Measurements from ENCODE around the gene RAB44.

RAB44 gene

GRCh38 chr6:36730424-36731380 is 33.1 kb downstream of the RAB44 start:
- DNase-seq (ENCODE audit: low spot score) = no peak

DNA sequence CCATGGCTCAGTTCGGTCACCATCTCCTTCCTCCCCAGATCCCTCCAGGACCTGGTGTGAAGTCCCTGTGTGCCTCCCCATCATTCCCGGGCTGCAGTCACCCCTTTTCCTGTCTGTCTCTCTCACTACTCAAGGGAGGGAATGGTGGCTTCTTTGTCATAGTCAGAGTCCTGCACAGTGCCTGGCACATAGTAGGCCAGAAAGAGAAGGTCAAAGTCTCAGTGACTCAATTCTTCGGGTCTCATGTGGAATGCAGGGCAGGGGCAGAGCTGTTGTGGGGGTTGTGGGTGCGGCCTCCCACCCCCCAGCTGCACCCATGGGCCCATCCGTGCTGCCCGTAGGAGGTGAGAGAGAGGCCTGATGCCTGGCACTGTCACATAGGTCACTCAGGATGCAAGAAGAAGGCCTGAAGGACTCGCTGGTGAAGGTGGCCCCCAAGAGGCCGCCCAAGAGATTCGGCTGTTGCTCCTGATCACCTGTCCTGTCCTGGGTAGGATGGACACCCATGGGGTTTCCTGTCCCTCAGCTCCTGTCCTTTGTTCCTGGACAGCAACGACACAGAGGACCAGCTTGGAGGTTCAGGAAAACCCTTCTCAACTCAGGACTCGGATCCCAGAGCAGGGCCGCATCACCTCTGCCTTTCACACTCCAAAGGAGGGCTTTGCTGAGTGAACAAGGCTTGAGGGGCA is 34.1 kb downstream of the RAB44 start:
- no peak for DNase-seq (ENCODE audit: low spot score)

DNA sequence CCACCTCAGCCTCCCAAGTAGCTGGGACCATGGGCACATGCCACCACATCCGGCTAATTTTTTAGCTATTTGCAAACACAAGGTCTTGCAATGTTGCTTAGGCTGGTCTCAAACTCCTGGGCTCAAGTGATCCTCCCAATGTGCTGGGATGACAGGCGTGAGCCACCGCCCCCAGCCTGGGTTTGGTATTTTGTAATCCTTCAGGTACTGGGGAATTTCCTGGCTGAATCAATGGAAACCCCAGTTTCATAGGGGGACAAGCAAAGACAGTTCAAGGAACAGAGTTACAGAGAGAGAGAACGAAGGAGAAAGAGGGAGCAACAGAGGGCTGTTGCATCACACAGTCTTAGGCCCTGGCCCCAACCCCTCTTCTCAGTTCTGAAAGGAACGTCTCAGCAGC is 35.7 kb downstream of the RAB44 start:
- no peak for DNase-seq (ENCODE audit: low spot score)

DNA sequence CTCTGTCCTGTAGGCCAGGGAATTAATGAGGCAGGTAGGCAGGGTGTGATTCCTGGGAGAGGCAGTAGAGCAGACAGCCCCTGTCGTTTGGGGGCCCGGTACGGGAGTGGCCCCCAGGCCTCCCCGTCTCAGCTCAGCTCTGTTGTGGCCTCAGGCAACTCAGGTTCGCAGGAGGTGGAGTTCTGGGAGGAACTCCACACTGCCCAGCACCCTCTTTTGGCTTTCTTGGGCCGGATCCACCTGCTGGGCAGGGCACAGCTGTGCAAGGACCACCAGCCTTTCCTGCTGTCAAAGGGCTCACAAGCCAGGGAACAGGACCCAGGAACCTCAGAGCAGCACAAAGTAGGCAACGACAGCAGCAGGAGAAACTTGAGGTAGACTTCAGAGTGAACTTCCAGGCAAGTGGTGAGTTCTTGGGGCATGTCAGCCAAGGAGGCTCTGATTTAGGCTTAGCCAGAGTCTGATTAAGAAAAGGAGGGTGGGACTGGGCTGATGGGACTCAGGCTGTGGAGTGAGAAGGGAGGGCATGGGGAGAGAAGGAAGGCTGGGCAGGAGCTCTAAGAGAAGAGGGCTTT is 36.9 kb downstream of the RAB44 start:
- DNase-seq (ENCODE audit: low spot score) = no peak

GRCh38 chr6:36735110-36736071 is 37.8 kb downstream of the RAB44 start:
- DNase-seq (ENCODE audit: low spot score) = no peak

DNA sequence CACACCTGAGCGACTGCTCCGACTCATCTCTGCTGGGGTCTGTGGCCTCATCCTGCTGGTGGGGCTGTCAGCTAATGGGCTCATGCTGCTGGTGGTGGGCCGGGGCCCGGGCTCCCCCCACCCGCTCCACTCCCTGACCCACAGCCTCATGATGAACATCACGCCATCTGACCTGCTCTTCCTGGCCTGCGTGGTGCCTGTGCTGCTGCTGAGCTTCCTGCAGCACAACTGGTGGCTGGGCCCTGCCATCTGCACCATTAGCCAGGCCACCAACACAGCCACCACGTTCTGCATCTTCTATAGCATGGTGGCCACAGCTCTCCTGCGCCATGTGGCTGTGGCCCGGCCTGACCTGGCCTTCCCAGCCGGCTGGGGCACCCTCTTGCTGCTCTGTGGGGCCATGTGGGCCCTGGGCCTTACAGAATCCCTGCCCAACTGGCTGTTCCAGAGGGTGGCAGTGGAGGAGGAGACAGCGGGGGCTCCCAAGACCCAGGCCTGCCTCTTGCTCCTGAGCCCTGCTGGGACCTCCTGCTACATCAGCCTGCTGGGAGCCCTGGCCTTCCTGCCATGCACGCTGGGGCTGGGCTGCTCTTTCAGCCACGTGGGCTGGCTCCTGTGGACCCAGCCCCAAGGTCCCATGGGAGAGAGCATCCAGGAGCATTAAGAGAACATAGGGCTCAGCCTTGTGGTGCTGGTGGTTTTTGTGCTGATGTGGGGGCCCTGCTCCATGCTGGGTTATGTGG is 39.6 kb downstream of the RAB44 start:
- DNase-seq (ENCODE audit: low spot score) = no peak

DNA sequence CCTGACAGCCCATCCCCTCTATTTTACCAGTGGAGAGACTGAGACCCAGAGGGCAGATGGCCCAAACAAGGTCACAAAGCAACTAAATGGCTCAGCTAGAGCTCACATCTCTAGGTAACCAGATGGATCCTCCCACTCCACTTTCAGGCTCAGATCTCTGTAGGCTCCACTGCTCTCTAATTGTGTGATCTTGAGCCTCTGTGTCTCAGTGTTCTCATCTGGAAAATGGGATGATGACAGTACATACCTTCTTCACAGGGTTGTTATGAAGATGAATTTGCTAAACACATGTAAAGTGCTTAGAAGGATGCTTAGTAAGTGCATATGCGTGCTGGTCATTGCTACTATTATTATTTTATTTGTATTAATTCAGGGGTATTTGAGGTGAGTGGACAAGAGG is 40.5 kb downstream of the RAB44 start:
- no peak for DNase-seq (ENCODE audit: low spot score)

- no peak for DNase-seq (ENCODE audit: low spot score)
Observed at GRCh38 chr6:36739947-36740817, 42.6 kb downstream of the RAB44 start.

- no peak for DNase-seq (ENCODE audit: low spot score)
Observed at GRCh38 chr6:36740818-36741179, 43.2 kb downstream of the RAB44 start.

DNA sequence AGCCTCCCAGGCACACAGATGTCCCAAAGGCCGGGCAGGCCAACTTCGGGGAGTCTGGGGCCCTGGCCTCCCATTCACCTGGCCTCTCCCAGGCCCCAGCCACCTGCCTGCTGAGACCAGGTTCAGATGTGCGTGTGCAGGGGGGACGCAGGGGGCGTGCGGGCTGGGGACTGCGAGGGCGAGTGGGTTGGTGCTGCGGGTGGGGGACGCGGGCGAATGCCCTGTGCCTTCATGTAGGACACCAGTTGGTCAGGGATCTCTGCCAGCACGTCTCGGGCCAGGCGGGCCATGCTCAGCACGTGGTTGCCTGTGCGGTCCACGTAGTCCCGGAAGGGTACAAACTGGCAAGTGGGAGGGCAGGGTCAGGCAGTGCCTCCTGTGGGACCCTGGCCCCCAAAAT is 44.5 kb downstream of the RAB44 start:
- DNase-seq (ENCODE audit: low spot score) = no peak

DNA sequence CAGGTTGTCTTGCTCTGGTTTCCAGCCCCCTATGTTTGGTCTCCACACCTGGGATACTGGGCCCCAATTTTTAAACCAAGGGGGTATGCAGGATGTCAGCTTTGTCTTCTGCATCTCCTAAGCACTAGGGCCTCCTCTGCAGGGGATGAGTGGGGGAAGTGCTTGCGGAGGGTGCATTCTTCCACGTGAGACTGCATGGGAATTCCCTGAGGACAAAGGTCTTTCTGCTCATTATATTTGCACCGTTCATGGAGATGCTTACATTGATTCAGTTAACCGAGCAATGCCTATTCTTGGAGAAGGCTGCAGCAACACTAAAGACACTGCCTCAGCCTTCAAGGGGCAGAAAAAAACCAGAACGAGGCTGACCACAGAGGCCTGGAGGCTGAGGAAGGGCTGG is 45.4 kb downstream of the RAB44 start:
- DNase-seq (ENCODE audit: low spot score) = peak; percentile 61

GRCh38 chr6:36743538-36744303 is 46.1 kb downstream of the RAB44 start:
- no peak for DNase-seq (ENCODE audit: low spot score)

GRCh38 chr6:36744304-36744673 is 46.7 kb downstream of the RAB44 start:
- no peak for DNase-seq (ENCODE audit: low spot score)

DNA sequence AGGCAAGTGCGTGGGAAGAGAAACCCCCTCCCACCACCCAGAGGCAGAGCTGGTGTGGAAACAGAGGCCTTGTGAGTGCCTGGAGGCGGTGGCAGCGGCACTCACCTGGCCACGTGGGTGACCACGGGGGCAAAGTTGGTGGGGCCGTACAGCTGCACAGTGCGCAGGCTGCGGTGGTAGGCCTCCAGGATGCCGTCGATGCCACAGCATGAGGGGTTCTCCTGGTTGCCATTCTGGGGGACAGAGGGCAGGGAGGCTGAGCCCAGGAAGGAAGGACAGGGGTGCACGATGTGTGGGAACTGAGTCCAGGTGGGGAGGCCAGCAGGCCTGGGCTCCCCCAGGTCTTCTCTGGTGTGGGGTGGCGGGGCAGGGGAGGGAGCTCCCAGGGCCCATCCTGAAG is 47.7 kb downstream of the RAB44 start:
- no peak for DNase-seq (ENCODE audit: low spot score)

- no peak for DNase-seq (ENCODE audit: low spot score)
Observed at GRCh38 chr6:36745836-36746235, 48.2 kb downstream of the RAB44 start.

DNA sequence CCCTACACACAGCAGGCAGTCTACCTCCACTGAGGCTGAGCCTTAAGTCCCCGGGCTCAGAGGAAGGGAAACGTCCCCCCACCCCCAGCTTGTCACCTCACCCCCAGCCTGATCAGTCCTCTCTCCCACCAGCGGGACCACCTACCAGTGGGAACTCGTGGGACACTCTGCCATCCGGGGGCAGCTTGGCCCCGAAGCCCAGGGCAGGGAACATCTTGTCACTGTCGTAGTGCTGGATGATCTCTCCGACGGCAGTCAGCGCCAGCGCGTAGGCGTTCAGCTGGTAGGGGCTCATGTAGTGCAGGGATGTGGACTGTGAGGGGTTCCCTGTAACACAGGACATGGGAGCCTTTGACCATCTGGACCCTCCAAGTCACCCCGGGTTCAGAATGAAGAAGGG is 48.6 kb downstream of the RAB44 start:
- DNase-seq (ENCODE audit: low spot score) = no peak

DNA sequence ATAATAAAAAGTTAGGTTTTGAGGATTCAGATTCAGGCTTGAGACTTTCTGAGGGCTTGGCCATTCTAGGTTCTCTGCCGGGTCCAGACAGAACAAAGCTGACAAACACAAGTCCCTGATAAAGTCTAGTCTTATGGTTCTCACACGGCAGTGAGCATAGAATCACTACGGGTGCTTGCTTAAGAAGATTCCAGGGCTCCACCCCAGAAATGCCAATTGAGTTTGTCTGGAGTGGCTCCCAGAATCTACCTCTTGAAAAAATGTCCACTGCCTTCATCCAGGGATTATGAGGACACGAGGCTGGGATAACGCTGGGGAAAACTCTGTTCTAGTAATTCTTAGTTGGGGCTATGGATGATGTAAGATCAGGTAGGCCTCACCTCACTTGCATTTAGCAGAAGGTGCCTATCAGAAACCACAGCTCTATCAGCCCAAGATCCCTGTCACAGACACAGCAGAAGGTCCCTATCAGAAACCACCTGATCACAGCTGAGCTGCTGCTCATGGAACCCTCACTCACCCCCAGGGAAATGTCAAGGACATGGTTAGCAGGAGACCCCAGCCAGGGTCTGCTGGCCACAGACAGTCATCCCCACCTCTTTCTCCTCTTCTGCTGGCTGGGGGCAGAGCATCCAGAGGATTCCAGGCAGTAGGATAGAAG is 52.3 kb downstream of the RAB44 start:
- no peak for DNase-seq (ENCODE audit: low spot score)

DNA sequence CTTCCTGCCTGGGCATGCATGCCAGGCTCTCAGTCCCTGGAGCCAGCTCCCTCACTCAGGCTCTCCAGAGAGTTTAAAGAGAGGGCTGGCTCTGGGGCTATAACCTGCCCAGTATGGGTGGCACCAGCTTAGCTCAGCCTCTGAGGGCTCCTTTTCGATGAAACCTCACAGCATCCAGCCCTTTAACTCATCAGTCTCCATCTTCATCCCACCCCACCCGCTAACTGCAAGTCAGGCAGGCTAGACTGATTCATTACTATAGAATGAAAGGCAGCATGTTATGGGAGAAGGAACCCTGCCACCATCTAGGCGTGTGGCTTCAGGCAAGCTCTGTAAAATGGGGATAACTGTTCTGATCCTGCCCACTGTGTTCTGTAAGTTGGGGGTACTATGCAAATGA is 53.5 kb downstream of the RAB44 start:
- no peak for DNase-seq (ENCODE audit: low spot score)

GRCh38 chr6:36751833-36752186 is 54.2 kb downstream of the RAB44 start:
- DNase-seq (ENCODE audit: low spot score) = no peak

Measured in HuH-7 (cell line).